Lower lobe of right lung (tissue), 2 donors: Measurements from ENCODE around the gene RUNDC3A. TPM values are rescaled to one million over a fixed set of nuclear protein-coding genes. Genes with fewer than 3 reads are reported as not detected.

Source experiments
- ATAC-seq, 2 donors: fragments of 200-7000 bp; cut with Tn5 transposase; one replicate each; pipeline ENCODE4 v1.9.1; 2020 to 2022; ENCODE audit warnings: mild to moderate bottlenecking in 2 of 2, moderate library complexity in 2 of 2
- DNase-seq: peaks from one replicate; pipeline ENCODE4 v3.0.0-alpha.2; 2020
- H3K27ac ChIP-seq: fragments of 200-600 bp; one replicate; pipeline ENCODE4 v1.8.0; 2022
- H3K27me3 ChIP-seq: fragments of 200-600 bp; one replicate; pipeline ENCODE4 v1.8.0; 2022; ENCODE audit warnings: low read depth
- H3K36me3 ChIP-seq: fragments of 200-600 bp; one replicate; pipeline ENCODE4 v1.8.0; 2022; ENCODE audit warnings: mild to moderate bottlenecking
- H3K4me1 ChIP-seq: fragments of 200-600 bp; one replicate; pipeline ENCODE4 v1.8.0; 2022
- H3K4me3 ChIP-seq: fragments of 200-600 bp; one replicate; pipeline ENCODE4 v1.8.0; 2022; ENCODE audit warnings: mild to moderate bottlenecking
- H3K9me3 ChIP-seq: fragments of 200-600 bp; one replicate; pipeline ENCODE4 v1.8.0; 2022
- CTCF ChIP-seq: fragments of 200-600 bp; IDR thresholded peaks from one replicate; pipeline ENCODE4 v1.8.0; 2022; ENCODE audit warnings: antibody characterized with exemption, mild to moderate bottlenecking
- intact Hi-C: fragments of 100-400 bp; cut with DNase I; formaldehyde crosslinking; loops from one replicate; pipeline ENCODE4 v1.11.0; 2022
- total RNA-seq: library from RNA; stranded (reverse); fragmentation: NEBNext Ultra II Directional; extraction: Animal tissue kit (Norgen Biotek cat#: 25700); gene quantifications from one replicate; pipeline ENCODE4 v1.2.1, GENCODE V29; 2021
- donor health status: DM: no; HTN: yes; CAD: no; lungs with severe emphysema.

Gene RUNDC3A
- total RNA-seq, 1 donor from 2014 or later: 0.38 TPM

DNA sequence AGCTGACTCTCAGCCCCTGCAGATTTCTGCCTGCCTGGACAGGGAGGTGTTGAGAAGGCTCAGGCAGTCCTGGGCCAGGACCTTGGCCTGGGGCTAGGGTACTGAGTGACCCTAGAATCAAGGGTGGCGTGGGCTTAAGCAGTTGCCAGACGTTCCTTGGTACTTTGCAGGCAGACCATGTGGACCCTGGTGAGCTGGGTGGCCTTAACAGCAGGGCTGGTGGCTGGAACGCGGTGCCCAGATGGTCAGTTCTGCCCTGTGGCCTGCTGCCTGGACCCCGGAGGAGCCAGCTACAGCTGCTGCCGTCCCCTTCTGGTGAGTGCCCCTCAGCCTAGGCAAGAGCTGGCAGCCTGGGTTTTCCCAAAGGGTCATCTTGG lies 40.6 kb downstream of the RUNDC3A start:
- ATAC-seq: no peak
- H3K4me1 ChIP-seq: peaks cover 43% of the 10 kb centered on the region
- intact Hi-C loops: loop anchor here (10.0 kb wide), 1 partner anchor 134 kb away; the partner anchor contains the start of gene UBTF

DNA sequence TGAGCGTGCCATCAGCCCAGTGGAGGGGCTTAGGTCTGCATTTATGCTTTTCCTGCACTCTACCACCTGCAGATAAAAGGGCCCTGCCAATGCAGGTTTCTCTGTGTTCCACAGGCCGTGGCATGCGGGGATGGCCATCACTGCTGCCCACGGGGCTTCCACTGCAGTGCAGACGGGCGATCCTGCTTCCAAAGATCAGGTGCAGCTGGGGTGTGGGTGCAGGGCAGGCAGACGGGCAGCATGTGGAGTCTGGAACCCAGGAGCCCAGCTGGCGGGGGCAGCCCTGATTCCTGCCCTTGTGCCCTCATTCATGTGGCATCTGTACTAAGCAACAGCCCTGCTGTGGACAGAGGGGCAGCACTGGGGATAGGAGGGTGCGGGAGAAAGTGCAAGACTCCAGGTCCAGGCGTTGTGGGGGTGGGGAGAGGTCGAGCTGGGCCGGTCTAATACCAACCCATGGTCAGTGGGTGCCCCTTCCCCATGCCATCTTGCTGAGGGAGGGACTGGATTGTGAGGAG lies 41.2 kb downstream of the RUNDC3A start:
- H3K27me3 ChIP-seq: no peaks in the 10 kb centered on the region
- H3K4me1 ChIP-seq: peaks cover 37% of the 10 kb centered on the region
- peaks cover 46% of the 10 kb centered on the region for H3K36me3 ChIP-seq
- H3K27ac ChIP-seq: no peak overlapping the region
- DNase-seq (no peak), ATAC-seq (no peak)
- no peaks in the 10 kb centered on the region for H3K9me3 ChIP-seq
- no peak for TF ChIP-seq CTCF
- intact Hi-C loops: loop anchor here (10.0 kb wide), 1 partner anchor 135 kb away; the partner anchor contains the start of gene UBTF
- H3K4me3 ChIP-seq: no peak overlapping the region

More for the DNA sequence above, 40.6 kb downstream of the RUNDC3A start:
- no peak for TF ChIP-seq CTCF
- H3K9me3 ChIP-seq: no peaks in the 10 kb centered on the region
- no peak for DNase-seq
- peaks cover 46% of the 10 kb centered on the region for H3K36me3 ChIP-seq
- H3K27me3 ChIP-seq: no peaks in the 10 kb centered on the region
- H3K27ac ChIP-seq: no peak overlapping the region
- H3K4me3 ChIP-seq: no peak overlapping the region

DNA sequence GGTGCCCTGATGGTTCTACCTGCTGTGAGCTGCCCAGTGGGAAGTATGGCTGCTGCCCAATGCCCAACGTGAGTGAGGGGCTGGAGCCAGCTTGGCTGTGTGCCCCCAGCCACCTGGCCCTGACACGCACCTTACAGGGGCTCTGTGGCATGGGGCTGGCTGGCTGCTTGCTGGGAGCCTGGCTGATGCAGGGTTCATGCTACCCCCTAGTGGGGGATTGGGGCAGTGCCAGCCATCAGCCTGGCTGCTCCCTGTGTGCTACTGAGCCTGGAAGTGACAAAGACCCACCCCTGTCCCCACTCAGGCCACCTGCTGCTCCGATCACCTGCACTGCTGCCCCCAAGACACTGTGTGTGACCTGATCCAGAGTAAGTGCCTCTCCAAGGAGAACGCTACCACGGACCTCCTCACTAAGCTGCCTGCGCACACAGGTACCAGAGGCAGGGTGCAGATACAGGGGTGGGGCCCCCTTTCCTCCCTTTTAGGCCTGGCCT lies 42.4 kb downstream of the RUNDC3A start:
- intact Hi-C loops: no loop called here
- peak; percentile 77 for TF ChIP-seq CTCF

GRCh38 chr17:44351464-44351863 lies 43.1 kb downstream of the RUNDC3A start:
- H3K4me3 ChIP-seq: no peak overlapping the region
- no peak overlapping the region for H3K27ac ChIP-seq
- peaks cover 46% of the 10 kb centered on the region for H3K36me3 ChIP-seq
- H3K27me3 ChIP-seq: no peaks in the 10 kb centered on the region
- H3K4me1 ChIP-seq: peaks cover 24% of the 10 kb centered on the region
- TF ChIP-seq CTCF: no peak
- no peaks in the 10 kb centered on the region for H3K9me3 ChIP-seq
- DNase-seq: no peak
- intact Hi-C loops: no loop called here
- ATAC-seq: no peak

More for the DNA sequence above, 42.4 kb downstream of the RUNDC3A start:
- Histone ChIP-seq H3K27me3 (no peaks in the 10 kb centered on the region), H3K4me1 (peaks cover 31% of the 10 kb centered on the region), H3K9me3 (no peaks in the 10 kb centered on the region), H3K4me3 (no peak overlapping the region), H3K27ac (no peak overlapping the region), H3K36me3 (peaks cover 46% of the 10 kb centered on the region)
- DNase-seq (peak; percentile 78), ATAC-seq (peak; percentile 61 to 69)

DNA sequence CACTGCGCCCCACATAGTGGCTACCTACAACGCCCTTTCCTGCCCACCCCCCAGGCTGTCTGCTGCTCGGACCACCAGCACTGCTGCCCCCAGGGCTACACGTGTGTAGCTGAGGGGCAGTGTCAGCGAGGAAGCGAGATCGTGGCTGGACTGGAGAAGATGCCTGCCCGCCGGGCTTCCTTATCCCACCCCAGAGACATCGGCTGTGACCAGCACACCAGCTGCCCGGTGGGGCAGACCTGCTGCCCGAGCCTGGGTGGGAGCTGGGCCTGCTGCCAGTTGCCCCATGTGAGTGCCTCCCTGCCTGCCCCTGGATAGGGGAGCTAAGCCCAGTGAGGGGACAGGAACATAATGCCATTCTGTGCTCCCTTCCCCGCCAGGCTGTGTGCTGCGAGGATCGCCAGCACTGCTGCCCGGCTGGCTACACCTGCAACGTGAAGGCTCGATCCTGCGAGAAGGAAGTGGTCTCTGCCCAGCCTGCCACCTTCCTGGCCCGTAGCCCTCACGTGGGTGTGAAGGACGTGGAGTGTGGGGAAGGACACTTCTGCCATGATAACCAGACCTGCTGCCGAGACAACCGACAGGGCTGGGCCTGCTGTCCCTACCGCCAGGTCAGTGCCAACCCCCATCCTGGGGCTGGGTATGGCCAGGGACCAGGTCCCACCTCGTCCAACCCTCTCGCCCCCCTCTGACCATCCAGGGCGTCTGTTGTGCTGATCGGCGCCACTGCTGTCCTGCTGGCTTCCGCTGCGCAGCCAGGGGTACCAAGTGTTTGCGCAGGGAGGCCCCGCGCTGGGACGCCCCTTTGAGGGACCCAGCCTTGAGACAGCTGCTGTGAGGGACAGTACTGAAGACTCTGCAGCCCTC lies 43.8 kb downstream of the RUNDC3A start:
- H3K27me3 ChIP-seq: no peaks in the 10 kb centered on the region
- H3K4me3 ChIP-seq: no peak overlapping the region
- no peak for DNase-seq
- H3K27ac ChIP-seq: no peak overlapping the region
- no peak for ATAC-seq
- intact Hi-C loops: no loop called here
- peaks cover 46% of the 10 kb centered on the region for H3K36me3 ChIP-seq
- no peak for TF ChIP-seq CTCF
- peaks cover 17% of the 10 kb centered on the region for H3K4me1 ChIP-seq
- H3K9me3 ChIP-seq: no peaks in the 10 kb centered on the region
